Neural progenitor cell (in vitro differentiated cells): ENCODE results near the gene CHIT1. TPM values are rescaled to one million over a fixed set of nuclear protein-coding genes. Genes with fewer than 3 reads are reported as not detected.

Source experiments
- DNase-seq: peaks from one replicate; pipeline ENCODE4 v3.0.0-alpha.2; 2016; ENCODE audit warnings: low spot score
- H2AFZ ChIP-seq: fragments of 200-600 bp; sonication (generic); replicated peaks from 2 replicates; pipeline ENCODE4 v1.6.1; 2016; ENCODE audit warnings: antibody characterized with exemption
- H3F3A ChIP-seq: fragments of 200-600 bp; sonication (generic); 2 replicates; pipeline ENCODE4 v1.6.1; 2016; ENCODE audit warnings: antibody characterized with exemption, low read depth
- H3K27ac ChIP-seq: fragments of 200-600 bp; sonication (generic); 2 replicates; pipeline ENCODE4 v1.5.1; 2016; ENCODE audit warnings: mild to moderate bottlenecking
- H3K27me3 ChIP-seq: fragments of 200-600 bp; sonication (generic); 2 replicates; pipeline ENCODE4 v1.6.1; 2016; ENCODE audit warnings: mild to moderate bottlenecking, moderate library complexity
- H3K36me3 ChIP-seq: fragments of 200-600 bp; sonication (generic); 2 replicates; pipeline ENCODE4 v1.5.1; 2016
- H3K4me1 ChIP-seq: fragments of 200-600 bp; sonication (generic); 2 replicates; pipeline ENCODE4 v1.6.1; 2016; ENCODE audit warnings: mixed run types
- H3K4me2 ChIP-seq: fragments of 200-600 bp; sonication (generic); 2 replicates; pipeline ENCODE4 v1.6.1; 2016
- H3K4me3 ChIP-seq: fragments of 200-600 bp; sonication (generic); 2 replicates; pipeline ENCODE4 v1.5.1; 2016
- H3K79me2 ChIP-seq: fragments of 200-600 bp; sonication (generic); 2 replicates; pipeline ENCODE4 v1.6.1; 2016; ENCODE audit warnings: low read depth
- H3K9ac ChIP-seq: fragments of 200-600 bp; sonication (generic); 2 replicates; pipeline ENCODE4 v1.6.1; 2016
- H3K9me3 ChIP-seq: fragments of 200-600 bp; sonication (generic); 2 replicates; pipeline ENCODE4 v1.5.1; 2016; ENCODE audit warnings: low read depth
- H4K20me1 ChIP-seq: fragments of 200-600 bp; sonication (generic); 2 replicates; pipeline ENCODE4 v1.6.1; 2016; ENCODE audit warnings: low read depth
- H3K27ac Mint-ChIP-seq: 3 replicates; pipeline ENCODE4 v1.8.0; 2021; ENCODE audit warnings: mixed read lengths
- H3K27me3 Mint-ChIP-seq: 2 replicates; pipeline ENCODE4 v1.8.0; 2022; ENCODE audit warnings: low read depth, mild to moderate bottlenecking, inconsistent platforms, moderate library complexity, mixed read lengths; ENCODE audit not compliant: insufficient read depth
- H3K36me3 Mint-ChIP-seq: 3 replicates; pipeline ENCODE4 v1.8.0; 2021; ENCODE audit warnings: mixed read lengths
- H3K4me1 Mint-ChIP-seq: 3 replicates; pipeline ENCODE4 v1.8.0; 2021; ENCODE audit warnings: mixed read lengths
- H3K4me3 Mint-ChIP-seq: 3 replicates; pipeline ENCODE4 v1.8.0; 2021; ENCODE audit warnings: mild to moderate bottlenecking, moderate library complexity, mixed read lengths
- H3K9me3 Mint-ChIP-seq: 3 replicates; pipeline ENCODE4 v1.8.0; 2020; ENCODE audit warnings: mixed read lengths
- EZH2 ChIP-seq: fragments of 200-600 bp; sonication (generic); IDR thresholded peaks from 2 replicates; pipeline ENCODE4 v1.6.1; 2017; ENCODE audit warnings: antibody characterized with exemption, mild to moderate bottlenecking, moderate library complexity
- EZH2phosphoT487 ChIP-seq: fragments of 200-600 bp; sonication (generic); IDR thresholded peaks from 2 replicates; pipeline ENCODE4 v1.6.1; 2017; ENCODE audit warnings: antibody characterized with exemption
- total RNA-seq: library from RNA; depleted of rRNA; stranded (reverse); fragments of >200 nt; gene quantifications from 2 replicates; pipeline ENCODE4 v1.2.3, GENCODE V29; 2015; ENCODE audit warnings: low replicate concordance
- TF ChIP-seq, protein P1 (sequence below): fragments of 200-600 bp; sonication (generic); IDR thresholded peaks from 2 replicates; pipeline ENCODE4 v1.5.1; 2017; ENCODE audit warnings: antibody characterized with exemption, mild to moderate bottlenecking

CHIT1 gene
- total RNA-seq, 1 donor from 2014 or later: 0.11 TPM

DNA sequence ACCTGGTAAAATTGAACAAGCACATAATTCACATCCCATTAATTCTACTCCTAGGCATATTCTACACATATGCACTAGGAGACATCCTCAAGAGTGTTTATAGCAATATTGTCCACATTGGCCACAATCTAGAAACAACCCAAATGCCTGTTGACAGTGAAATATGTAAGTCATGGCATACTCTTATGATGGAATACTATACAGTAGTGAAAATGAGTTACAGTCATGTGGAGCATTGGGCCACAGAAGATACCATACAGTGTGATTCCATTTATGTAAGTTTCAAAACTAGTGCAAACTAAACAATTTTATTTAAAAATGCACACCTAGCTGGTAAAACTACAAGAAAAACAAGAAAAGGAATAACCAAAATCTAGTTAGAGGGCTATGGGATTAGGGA is 19.1 kb downstream of the CHIT1 start:
- Mint-ChIP-seq H3K9me3 (no peaks in the 10 kb centered on the region), H3K36me3 (no peaks in the 10 kb centered on the region), H3K4me3 (no peak overlapping the region), H3K4me1 (peaks cover 12% of the 10 kb centered on the region), H3K27ac (no peak overlapping the region), H3K27me3 (peaks cover 10% of the 10 kb centered on the region)
- Histone ChIP-seq H3K9me3 (no peaks in the 10 kb centered on the region), H2AFZ (no peak overlapping the region), H3K27ac (no peak overlapping the region), H3K4me2 (no peak overlapping the region), H3F3A (no peaks in the 10 kb centered on the region), H3K9ac (no peak overlapping the region), H4K20me1 (no peaks in the 10 kb centered on the region), H3K4me1 (peaks cover 11% of the 10 kb centered on the region), H3K36me3 (no peaks in the 10 kb centered on the region), H3K27me3 (no peaks in the 10 kb centered on the region), H3K79me2 (no peaks in the 10 kb centered on the region), H3K4me3 (no peak overlapping the region)
- TF ChIP-seq EZH2 (no peak), EZH2phosphoT487 (no peak)
- TF ChIP-seq, protein P1, sequence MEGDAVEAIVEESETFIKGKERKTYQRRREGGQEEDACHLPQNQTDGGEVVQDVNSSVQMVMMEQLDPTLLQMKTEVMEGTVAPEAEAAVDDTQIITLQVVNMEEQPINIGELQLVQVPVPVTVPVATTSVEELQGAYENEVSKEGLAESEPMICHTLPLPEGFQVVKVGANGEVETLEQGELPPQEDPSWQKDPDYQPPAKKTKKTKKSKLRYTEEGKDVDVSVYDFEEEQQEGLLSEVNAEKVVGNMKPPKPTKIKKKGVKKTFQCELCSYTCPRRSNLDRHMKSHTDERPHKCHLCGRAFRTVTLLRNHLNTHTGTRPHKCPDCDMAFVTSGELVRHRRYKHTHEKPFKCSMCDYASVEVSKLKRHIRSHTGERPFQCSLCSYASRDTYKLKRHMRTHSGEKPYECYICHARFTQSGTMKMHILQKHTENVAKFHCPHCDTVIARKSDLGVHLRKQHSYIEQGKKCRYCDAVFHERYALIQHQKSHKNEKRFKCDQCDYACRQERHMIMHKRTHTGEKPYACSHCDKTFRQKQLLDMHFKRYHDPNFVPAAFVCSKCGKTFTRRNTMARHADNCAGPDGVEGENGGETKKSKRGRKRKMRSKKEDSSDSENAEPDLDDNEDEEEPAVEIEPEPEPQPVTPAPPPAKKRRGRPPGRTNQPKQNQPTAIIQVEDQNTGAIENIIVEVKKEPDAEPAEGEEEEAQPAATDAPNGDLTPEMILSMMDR: no peak
- no peak for DNase-seq

- Histone ChIP-seq H4K20me1 (no peaks in the 10 kb centered on the region), H3K27ac (no peak overlapping the region), H3K9ac (no peak overlapping the region), H3K27me3 (no peaks in the 10 kb centered on the region), H3K4me1 (peaks cover 11% of the 10 kb centered on the region), H3K4me2 (no peak overlapping the region), H3K4me3 (no peak overlapping the region), H2AFZ (no peak overlapping the region), H3F3A (no peaks in the 10 kb centered on the region), H3K36me3 (no peaks in the 10 kb centered on the region), H3K9me3 (no peaks in the 10 kb centered on the region), H3K79me2 (no peaks in the 10 kb centered on the region)
- Mint-ChIP-seq H3K27me3 (peaks cover 4% of the 10 kb centered on the region), H3K27ac (no peak overlapping the region), H3K4me3 (no peak overlapping the region), H3K4me1 (peaks cover 5% of the 10 kb centered on the region), H3K9me3 (no peaks in the 10 kb centered on the region), H3K36me3 (no peaks in the 10 kb centered on the region)
- DNase-seq: no peak
- TF ChIP-seq EZH2phosphoT487 (no peak), EZH2 (no peak)
- TF ChIP-seq, protein P1: no peak
Measured at GRCh38 chr1:203208181-203208580, 21.3 kb downstream of the CHIT1 start.

- H3K4me2 ChIP-seq: no peak overlapping the region
- Mint-ChIP-seq H3K27me3 (peaks cover 2% of the 10 kb centered on the region), H3K4me3 (no peak overlapping the region), H3K9me3 (no peaks in the 10 kb centered on the region), H3K36me3 (no peaks in the 10 kb centered on the region), H3K27ac (no peak overlapping the region), H3K4me1 (peaks cover 5% of the 10 kb centered on the region)
- no peak overlapping the region for H3K4me3 ChIP-seq
- peaks cover 11% of the 10 kb centered on the region for H3K4me1 ChIP-seq
- H4K20me1 ChIP-seq: no peaks in the 10 kb centered on the region
- no peaks in the 10 kb centered on the region for H3F3A ChIP-seq
- peak overlapping the region; percentile 61 for H2AFZ ChIP-seq
- no peaks in the 10 kb centered on the region for H3K36me3 ChIP-seq
- H3K27me3 ChIP-seq: no peaks in the 10 kb centered on the region
- H3K79me2 ChIP-seq: no peaks in the 10 kb centered on the region
- TF ChIP-seq, protein P1: no peak
- TF ChIP-seq EZH2: no peak
- TF ChIP-seq EZH2phosphoT487: no peak
- H3K27ac ChIP-seq: no peak overlapping the region
- DNase-seq: no peak
- no peaks in the 10 kb centered on the region for H3K9me3 ChIP-seq
- H3K9ac ChIP-seq: no peak overlapping the region
Measured at GRCh38 chr1:203207751-203208150, 21.7 kb downstream of the CHIT1 start.
